C4-2B (cell line): ENCODE results near the gene EEF2KMT.
A peak's percentile ranks its signal among the peaks of the same experiment; 100 is the strongest.
"Not testable (repeated sequence)": the region's sequence is repeated elsewhere in the genome, so short reads cannot be mapped to it uniquely, and the experiment has no call there.

Experiments used
- H3K27ac ChIP-seq: fragments of 450-650 bp; 2 replicates; pipeline ENCODE4 v1.5.1; 2017
- CTCF ChIP-seq: fragments of 450-650 bp; conservative IDR thresholded peaks from 2 replicates; pipeline ENCODE4 v1.5.1; 2017; ENCODE audit warnings: mild to moderate bottlenecking
- ZFX ChIP-seq: fragments of 450-650 bp; IDR thresholded peaks from 2 replicates; pipeline ENCODE4 v1.6.1; 2017

Gene EEF2KMT

GRCh38 chr16:5056352-5056751 lies 41.2 kb downstream of the EEF2KMT start:
- TF ChIP-seq ZFX (no peak), CTCF (peak; percentile 60)
- H3K27ac ChIP-seq = no peak overlapping the region

GRCh38 chr16:5054876-5055865 lies 42.4 kb downstream of the EEF2KMT start:
- no peak for TF ChIP-seq ZFX
- TF ChIP-seq CTCF = no peak
- H3K27ac ChIP-seq = no peak overlapping the region

- H3K27ac ChIP-seq = no peak overlapping the region
- TF ChIP-seq ZFX (no peak), CTCF (no peak)
Observed at GRCh38 chr16:5046914-5047313, 50.7 kb downstream of the EEF2KMT start.

GRCh38 chr16:5045499-5046115 lies 52.0 kb downstream of the EEF2KMT start:
- H3K27ac ChIP-seq = no peak overlapping the region
- TF ChIP-seq ZFX = no peak
- no peak for TF ChIP-seq CTCF

GRCh38 chr16:5044581-5044980 lies 53.0 kb downstream of the EEF2KMT start:
- not testable (repeated sequence) for H3K27ac ChIP-seq

- no peak overlapping the region for H3K27ac ChIP-seq
Observed at GRCh38 chr16:5044011-5044540, 53.5 kb downstream of the EEF2KMT start.

GRCh38 chr16:5042574-5043171 lies 54.9 kb downstream of the EEF2KMT start:
- TF ChIP-seq ZFX (no peak), CTCF (no peak; the same call in 1 of the 2 replicates)
- H3K27ac ChIP-seq = no peak overlapping the region

More at GRCh38 chr16:5044011-5044540, 53.5 kb downstream of the EEF2KMT start:
- no peak for TF ChIP-seq ZFX
- no peak for TF ChIP-seq CTCF
